Activated CD4-positive, alpha-beta T cell treated with anti-CD3 and anti-CD28 coated beads, Interleukin-10, Interleukin-2, amounts not matched to agents 100 ng/mL and 50 ng/mL, durations not matched to agents 16 hours and 8 hours (primary cell): ENCODE results near the gene SLC25A18.
"Not testable (repeated sequence)": the region's sequence is repeated elsewhere in the genome, so short reads cannot be mapped to it uniquely, and the experiment has no call there.

Experiments
- DNase-seq: peaks from one replicate; pipeline ENCODE4 v3.0.0-alpha.2; 2020

SLC25A18 gene, protein sequence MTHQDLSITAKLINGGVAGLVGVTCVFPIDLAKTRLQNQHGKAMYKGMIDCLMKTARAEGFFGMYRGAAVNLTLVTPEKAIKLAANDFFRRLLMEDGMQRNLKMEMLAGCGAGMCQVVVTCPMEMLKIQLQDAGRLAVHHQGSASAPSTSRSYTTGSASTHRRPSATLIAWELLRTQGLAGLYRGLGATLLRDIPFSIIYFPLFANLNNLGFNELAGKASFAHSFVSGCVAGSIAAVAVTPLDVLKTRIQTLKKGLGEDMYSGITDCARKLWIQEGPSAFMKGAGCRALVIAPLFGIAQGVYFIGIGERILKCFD

DNA sequence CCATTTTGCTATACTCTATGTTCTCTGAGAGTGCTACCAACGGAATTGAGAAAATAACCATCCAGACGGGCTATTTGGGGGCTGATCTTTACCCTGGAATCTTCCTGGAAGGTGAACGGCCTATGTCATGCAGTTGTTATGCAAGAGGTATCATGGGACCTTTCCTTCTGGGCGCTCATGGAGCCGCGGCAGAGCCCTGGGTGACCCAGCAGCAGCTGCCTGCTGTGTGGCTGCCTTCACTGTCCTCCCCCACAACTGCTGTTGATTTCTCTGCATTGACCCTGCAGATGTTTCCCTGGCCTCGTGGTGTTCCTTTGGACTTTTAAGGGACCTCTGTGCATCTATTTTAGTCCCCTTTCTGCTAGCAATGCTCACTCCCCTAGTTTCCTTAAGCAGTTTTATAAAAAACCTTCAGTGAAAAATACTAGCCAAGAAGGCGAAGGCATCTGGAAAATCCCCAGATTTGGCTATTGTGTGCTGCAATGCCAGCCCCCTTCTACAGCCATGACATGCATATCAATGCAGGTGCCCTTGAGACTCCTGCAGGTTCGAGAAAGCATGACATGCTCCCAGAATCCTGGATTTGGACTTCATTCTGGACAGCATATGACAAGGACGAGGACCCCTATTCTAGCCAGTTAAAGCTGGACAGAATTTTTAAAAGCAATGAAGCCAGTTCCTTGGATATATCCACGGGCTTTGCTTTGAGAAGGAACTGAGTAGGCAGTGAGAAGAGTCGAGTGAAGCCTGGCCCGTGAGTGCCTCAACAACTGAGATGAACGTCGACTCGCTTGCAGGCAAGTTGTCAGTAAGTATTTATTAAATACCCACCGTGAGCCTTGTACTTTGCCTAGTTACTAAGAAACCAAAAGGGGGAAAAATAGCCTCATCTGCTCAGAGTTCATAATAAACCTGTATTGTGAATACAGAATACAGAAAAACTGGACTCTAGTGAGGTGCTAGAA, at the start of gene SLC25A18:
SLC25A18 (plus strand) TSS at position 593 of the 965 bp plus-strand sequence. CDS start 16,447 bp downstream, outside the sequence.
- no peak for DNase-seq

- DNase-seq, result no peak
Observed at GRCh38 chr22:17513612-17514011, 49.7 kb upstream of the SLC25A18 start.

DNA sequence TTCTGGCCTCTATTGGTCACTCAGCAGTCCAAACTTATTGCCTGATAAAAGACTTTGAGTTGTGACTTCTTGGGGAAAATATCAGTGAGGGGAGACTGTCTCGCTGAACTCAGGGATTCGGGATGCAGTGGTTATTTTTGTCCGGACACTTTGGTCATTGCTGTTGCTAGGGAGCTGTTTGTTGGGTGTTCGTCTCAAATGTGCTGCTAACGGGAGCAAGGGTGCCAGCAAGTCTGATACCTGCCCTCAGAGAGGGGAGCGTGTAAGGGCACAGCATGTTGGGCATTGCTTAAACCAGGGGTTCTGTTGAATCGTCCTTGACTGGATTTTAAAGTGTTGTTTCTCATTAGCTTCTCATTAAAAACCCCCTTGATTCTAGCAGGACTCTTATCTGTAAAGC, 49.2 kb upstream of the SLC25A18 start:
- no peak for DNase-seq

GRCh38 chr22:17518406-17518805, 44.9 kb upstream of the SLC25A18 start:
- DNase-seq, result no peak

GRCh38 chr22:17521971-17522370, 41.3 kb upstream of the SLC25A18 start:
- DNase-seq, result not testable (repeated sequence)

DNA sequence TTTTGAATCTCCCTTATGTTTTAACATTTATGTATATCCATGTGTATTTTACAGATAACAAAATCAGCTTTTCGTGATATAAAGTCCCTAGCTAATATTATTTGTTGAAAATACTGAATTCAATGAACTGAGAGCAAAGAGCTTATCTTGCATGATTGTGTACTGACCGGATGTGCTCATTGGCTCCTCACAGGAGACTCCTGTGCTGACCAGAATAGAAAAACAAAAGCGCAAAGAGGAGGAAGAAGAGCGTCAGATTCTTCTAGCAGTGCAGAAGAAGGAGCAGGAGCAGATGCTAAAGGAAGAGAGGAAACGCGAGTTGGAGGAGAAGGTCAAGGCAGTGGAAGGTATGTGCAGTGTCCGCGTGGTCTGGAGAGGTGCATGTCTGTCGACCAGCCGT, 39.4 kb upstream of the SLC25A18 start:
- no peak for DNase-seq

DNA sequence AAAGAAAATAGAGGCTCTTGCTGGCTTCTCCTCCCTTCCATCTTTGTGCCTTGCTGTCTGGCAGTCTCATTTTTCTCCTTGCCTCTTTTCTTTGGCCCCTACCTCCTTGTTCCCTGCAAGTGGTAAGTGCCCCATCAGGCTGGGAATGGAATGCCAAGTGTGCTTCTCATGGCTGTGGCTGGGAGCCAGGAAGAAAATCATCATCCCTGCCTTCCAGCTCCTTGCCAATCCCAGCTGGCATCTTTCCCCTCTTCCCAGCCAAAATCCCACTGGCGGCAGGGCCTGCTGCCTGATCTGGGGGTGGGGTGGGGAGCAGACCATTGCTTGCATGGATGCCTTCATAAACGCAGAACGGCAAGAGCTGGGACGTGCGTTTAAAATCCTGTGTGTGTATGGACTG, 27.0 kb upstream of the SLC25A18 start:
- DNase-seq, result no peak

- DNase-seq, result no peak
Observed at GRCh38 chr22:17537155-17537554, 26.1 kb upstream of the SLC25A18 start.

GRCh38 chr22:17540481-17540880, 22.8 kb upstream of the SLC25A18 start:
- DNase-seq, result no peak

GRCh38 chr22:17541476-17541875, 21.8 kb upstream of the SLC25A18 start:
- no peak for DNase-seq

GRCh38 chr22:17542452-17542851, 20.8 kb upstream of the SLC25A18 start:
- DNase-seq, result no peak

GRCh38 chr22:17548010-17548755, 15.1 kb upstream of the SLC25A18 start:
- DNase-seq, result no peak

GRCh38 chr22:17548756-17549035, 14.6 kb upstream of the SLC25A18 start:
- no peak for DNase-seq

- DNase-seq, result no peak
Observed at GRCh38 chr22:17549183-17549582, 14.1 kb upstream of the SLC25A18 start.

- no peak for DNase-seq
Observed at GRCh38 chr22:17549655-17550054, 13.6 kb upstream of the SLC25A18 start.

DNA sequence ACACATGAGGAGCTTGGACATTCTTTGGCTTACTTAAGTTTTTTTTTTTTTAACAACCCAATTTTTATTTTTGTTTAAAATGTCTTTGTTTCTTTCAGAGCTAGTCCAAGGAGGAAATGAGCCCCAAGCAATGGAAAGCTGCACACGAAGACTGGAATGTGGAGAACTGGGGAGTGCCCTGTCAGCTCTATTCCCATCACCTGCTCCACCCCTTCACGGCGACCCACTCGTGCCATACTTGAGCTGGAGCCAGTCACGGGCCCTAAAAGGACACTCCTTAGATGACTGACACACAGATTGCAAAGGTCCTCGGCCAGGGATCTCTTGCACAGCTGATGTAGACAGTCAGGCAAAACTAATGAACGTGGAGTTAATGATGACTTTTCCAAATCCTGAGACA, 10.6 kb upstream of the SLC25A18 start:
- no peak for DNase-seq

DNA sequence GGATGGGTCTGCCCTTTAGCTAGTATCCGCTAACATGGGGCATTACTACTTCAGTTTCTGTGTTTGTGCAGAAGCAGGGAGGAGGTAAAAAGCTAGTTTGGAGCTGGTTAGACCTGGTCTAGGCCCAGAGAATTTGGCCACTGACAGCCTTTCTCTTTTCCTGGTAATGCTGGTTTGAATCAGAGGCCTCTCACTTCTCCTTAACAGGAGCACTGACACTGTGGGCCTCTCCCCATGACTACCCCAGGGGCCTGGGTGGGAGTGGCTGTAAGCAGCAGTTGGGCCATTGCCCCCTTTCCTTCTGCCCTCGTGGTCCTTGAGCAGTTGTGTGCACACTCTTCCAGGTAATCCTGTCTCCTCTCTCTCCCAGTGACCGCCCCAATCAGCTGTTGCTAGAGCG, 8.5 kb upstream of the SLC25A18 start:
- no peak for DNase-seq

- no peak for DNase-seq
Observed at GRCh38 chr22:17559188-17559587, 4.1 kb upstream of the SLC25A18 start.

DNA sequence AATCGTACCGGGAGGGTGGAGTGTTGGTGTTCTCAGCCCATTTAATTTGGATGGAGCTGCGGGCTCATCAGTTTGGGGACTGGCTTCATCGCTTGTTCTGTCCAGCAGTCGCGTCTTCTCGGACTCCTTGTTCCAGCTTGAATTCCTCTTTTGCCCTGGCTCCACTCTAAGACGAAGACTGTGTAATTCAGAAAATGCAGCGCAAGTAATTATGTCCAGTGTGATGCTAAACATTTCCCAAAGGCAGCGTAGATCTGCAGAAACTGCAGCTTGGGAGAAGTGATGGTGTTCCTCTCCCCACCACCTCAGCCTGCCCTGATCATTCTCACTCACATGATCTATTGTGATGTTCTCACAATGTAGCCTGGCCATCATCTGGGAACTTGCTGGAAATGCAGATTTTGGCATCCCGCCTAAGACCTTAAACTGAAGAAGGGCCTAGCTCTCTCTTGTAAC, 666 bp downstream of the SLC25A18 start:
- no peak for DNase-seq

DNA sequence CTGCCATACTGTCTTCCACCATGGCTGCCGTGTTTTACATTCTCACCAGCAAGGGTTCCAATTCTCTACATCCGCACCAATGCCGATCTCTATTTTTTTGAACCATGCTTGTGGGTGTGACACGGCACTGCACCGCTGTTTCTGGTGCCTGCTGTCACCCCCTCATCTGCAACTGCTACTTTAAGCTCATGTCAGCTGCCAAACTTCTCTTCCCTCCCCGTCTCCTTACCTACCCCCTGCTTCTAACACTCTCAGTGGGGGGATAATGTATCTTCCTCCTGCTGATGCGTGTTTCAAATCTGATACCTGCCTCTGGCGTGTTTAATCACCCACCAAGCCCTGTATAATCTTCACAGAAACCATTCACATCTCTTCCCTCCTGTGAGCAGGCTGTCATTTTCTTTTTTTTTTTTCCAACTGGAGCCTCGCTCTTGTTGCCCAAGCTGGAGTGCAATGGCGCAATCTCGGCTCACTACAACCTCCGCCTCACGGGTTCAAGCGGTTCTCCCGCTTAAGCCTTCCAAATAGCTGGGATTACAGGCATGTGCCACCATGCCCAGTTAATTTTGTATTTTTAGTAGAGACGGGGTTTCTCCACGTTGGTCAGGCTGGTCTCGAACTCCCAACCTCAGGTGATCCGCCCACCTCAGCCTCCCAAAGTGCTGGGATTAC, 2.9 kb downstream of the SLC25A18 start:
- DNase-seq, result not testable (repeated sequence)

DNA sequence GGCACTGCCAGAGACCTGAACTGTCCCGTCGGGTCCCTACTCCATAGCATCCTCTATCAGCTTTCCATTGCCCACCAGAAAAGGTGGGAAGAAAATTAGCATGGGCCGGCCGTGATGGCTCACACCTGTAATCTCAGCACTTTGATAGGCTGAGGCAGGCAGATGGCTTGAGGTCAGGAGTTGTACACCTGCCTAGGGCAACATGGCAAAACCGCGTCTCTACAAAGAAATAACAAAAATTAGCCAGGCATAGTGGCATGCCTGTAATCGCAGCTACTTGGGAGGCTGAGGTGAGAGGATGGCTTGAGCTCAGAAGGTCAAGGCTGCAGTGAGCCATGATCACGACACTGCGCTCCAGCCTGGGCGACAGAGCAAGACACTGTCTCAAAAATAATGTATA, 3.5 kb downstream of the SLC25A18 start:
- DNase-seq, result no peak

- DNase-seq, result peak; percentile 55
Observed at GRCh38 chr22:17569971-17570511, 6.7 kb downstream of the SLC25A18 start.
